HG02938 (cell line): ENCODE measurements around the gene MXRA8.

Experiments used
- ATAC-seq: cut with Tn5 transposase; IDR thresholded peaks from one replicate; pipeline ENCODE4 v1.9.1; 2021; ENCODE audit warnings: mild to moderate bottlenecking, moderate library complexity; ENCODE audit not compliant: unreplicated experiment

MXRA8 gene

DNA sequence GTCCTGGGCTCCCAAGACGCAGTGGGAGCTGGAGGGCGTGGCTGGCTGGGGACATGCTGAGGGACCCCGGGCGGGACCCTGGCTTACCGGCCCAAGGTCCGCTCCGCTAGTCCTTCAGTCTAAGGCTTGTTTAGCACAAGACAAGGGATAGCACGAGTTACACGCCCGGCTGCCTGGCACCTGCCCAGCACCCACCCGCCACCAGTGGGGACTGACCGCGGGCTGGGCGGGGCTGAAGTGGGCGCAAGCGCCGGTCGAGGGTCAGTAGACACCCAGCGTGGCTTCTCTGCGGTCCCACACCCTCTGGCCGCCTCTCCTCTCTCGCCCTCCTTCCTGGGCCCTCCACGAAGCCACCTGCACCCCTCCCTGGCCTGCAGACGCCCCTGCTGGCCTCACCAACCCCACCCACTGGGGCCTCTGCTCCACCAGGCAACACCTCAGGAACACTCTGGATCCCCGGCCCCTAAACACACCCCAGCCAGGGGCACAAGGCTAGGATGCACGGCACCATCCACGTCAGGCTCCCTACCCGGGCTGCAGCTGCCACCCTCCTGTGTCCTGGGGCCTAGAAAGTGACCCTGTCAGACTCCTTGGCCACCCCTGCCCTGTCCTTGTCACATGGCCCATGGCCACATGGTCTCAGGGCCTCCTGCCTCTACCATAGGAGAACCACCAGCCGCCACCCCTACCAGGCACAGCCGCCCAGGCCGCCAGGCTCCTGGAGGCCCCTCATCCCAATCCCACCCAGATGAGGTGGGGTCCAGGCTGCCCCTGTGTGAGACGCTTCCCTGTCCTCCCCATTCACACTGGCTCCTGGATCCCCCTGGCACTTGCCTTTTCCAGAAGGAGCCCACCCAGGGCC, 21.2 kb downstream of the MXRA8 start:
- no peak for ATAC-seq

DNA sequence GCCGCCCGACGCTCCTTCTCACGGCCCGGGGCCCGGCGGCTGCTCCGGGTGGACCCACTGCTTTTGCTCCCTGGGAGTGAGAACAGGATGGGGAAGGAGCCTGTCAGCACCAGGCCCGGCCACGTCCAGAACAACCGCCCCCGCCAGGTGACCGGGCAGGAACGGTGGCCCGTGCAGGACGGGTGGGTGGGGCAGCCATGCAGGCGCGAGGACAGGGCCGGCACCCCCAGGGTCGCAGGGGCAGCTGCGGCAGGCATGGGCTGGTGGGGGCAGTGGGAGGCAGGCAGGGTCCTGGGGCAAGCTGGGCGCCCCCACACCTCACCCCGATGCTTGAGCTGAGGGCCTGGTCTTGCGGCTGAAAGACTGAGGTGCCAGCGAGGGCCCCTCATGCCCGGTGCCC, 21.9 kb downstream of the MXRA8 start:
- no peak for ATAC-seq

DNA sequence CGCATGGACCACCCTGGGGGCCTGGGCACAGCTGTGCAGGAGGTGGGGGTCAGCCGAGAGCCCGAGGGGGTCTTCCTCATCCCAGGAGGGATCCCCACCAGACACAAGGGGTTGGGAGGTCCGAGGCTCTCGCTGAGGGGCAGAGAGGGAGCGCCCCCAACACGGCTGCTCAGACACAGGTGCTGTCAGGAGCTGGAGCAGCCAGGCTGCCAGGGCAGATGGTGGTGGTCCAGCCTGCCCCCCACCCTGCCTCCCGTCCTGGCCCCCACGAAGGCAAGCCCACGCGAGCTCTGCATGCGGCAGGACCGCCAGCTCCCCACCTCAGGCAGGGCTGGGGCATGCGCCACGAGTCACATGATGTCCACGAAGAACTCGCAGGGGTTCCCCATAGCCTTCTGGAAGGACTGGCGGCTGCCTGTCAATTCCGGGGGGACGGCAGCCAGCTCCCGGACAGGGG, 22.5 kb downstream of the MXRA8 start:
- no peak for ATAC-seq

DNA sequence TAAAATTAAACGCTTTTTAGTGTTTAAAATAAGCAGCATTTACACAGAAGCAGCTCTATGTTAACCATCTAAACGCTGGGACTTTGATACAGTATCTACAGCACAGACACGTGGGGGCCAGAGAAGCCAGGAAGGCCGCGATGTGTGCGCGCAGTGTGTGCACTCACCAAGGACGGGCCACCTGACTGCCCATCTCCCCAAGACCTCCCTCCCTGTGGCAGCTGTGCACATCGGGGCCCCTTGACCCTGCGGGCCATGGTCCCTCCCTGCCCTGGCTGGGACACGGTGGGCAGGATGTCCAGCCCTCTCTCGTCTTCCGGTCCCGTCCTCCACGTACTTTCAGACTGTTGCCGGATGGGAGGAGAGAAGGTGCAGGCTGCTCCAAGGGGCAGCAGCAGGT, 23.1 kb downstream of the MXRA8 start:
- ATAC-seq = no peak

DNA sequence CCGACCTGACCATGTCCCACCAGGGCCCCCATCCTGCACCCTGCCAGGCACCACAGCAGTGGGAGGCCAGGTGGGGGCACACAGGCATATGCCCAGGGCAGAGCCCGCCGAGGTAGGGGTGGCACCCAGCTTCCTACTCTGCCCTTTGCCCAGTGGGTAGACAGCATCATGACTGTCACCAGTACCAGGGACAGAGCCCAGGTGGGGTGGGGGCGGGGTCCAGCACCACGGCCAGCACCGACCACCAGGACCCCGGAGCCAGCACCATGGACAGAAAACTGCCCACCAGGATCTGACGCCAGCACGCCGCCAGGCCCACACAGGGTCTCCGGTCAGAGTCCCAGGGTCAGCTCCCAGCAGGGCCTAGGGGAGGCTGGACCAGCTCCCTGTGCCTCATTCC, 23.5 kb downstream of the MXRA8 start:
- no peak for ATAC-seq

DNA sequence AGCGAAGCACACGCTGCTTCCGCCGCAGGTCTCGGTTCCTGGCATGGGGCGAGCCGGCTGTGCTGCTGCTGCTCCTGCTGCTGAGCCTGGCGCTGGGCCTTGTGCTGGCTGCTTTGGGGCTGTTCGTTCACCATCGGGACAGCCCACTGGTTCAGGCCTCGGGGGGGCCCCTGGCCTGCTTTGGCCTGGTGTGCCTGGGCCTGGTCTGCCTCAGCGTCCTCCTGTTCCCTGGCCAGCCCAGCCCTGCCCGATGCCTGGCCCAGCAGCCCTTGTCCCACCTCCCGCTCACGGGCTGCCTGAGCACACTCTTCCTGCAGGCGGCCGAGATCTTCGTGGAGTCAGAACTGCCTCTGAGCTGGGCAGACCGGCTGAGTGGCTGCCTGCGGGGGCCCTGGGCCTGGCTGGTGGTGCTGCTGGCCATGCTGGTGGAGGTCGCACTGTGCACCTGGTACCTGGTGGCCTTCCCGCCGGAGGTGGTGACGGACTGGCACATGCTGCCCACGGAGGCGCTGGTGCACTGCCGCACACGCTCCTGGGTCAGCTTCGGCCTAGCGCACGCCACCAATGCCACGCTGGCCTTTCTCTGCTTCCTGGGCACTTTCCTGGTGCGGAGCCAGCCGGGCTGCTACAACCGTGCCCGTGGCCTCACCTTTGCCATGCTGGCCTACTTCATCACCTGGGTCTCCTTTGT, 24.7 kb downstream of the MXRA8 start:
- ATAC-seq = no peak

DNA sequence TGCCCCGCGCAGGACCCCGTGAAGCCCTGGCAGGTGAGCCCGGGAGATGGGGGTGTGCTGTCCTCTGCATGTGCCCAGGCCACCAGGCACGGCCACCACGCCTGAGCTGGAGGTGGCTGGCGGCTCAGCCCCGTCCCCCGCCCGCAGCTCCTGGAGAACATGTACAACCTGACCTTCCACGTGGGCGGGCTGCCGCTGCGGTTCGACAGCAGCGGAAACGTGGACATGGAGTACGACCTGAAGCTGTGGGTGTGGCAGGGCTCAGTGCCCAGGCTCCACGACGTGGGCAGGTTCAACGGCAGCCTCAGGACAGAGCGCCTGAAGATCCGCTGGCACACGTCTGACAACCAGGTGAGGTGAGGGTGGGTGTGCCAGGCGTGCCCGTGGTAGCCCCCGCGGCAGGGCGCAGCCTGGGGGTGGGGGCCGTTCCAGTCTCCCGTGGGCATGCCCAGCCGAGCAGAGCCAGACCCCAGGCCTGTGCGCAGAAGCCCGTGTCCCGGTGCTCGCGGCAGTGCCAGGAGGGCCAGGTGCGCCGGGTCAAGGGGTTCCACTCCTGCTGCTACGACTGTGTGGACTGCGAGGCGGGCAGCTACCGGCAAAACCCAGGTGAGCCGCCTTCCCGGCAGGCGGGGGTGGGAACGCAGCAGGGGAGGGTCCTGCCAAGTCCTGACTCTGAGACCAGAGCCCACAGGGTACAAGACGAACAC, 25.4 kb downstream of the MXRA8 start:
- ATAC-seq = no peak

DNA sequence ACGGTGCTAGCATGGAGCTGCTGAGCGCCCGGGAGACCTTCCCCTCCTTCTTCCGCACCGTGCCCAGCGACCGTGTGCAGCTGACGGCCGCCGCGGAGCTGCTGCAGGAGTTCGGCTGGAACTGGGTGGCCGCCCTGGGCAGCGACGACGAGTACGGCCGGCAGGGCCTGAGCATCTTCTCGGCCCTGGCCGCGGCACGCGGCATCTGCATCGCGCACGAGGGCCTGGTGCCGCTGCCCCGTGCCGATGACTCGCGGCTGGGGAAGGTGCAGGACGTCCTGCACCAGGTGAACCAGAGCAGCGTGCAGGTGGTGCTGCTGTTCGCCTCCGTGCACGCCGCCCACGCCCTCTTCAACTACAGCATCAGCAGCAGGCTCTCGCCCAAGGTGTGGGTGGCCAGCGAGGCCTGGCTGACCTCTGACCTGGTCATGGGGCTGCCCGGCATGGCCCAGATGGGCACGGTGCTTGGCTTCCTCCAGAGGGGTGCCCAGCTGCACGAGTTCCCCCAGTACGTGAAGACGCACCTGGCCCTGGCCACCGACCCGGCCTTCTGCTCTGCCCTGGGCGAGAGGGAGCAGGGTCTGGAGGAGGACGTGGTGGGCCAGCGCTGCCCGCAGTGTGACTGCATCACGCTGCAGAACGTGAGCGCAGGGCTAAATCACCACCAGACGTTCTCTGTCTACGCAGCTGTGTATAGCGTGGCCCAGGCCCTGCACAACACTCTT, 26.2 kb downstream of the MXRA8 start:
- no peak for ATAC-seq

DNA sequence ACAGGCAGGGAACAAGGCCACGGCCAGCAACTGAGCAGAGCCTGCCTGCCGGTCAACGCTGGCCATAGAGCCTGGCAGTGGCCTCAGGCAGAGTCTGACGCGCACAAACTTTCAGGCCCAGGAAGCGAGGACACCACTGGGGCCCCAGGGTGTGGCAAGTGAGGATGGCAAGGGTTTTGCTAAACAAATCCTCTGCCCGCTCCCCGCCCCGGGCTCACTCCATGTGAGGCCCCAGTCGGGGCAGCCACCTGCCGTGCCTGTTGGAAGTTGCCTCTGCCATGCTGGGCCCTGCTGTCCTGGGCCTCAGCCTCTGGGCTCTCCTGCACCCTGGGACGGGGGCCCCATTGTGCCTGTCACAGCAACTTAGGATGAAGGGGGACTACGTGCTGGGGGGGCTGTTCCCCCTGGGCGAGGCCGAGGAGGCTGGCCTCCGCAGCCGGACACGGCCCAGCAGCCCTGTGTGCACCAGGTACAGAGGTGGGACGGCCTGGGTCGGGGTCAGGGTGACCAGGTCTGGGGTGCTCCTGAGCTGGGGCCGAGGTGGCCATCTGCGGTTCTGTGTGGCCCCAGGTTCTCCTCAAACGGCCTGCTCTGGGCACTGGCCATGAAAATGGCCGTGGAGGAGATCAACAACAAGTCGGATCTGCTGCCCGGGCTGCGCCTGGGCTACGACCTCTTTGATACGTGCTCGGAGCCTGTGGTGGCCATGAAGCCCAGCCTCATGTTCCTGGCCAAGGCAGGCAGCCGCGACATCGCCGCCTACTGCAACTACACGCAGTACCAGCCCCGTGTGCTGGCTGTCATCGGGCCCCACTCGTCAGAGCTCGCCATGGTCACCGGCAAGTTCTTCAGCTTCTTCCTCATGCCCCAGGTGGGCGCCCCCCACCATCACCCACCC, 27.0 kb downstream of the MXRA8 start, which contains the start of gene TAS1R3:
TSS of gene TAS1R3 (plus strand) at position 213 of the 898 bp plus-strand sequence. CDS start at position 279, 66 bp downstream.
- no peak for ATAC-seq

DNA sequence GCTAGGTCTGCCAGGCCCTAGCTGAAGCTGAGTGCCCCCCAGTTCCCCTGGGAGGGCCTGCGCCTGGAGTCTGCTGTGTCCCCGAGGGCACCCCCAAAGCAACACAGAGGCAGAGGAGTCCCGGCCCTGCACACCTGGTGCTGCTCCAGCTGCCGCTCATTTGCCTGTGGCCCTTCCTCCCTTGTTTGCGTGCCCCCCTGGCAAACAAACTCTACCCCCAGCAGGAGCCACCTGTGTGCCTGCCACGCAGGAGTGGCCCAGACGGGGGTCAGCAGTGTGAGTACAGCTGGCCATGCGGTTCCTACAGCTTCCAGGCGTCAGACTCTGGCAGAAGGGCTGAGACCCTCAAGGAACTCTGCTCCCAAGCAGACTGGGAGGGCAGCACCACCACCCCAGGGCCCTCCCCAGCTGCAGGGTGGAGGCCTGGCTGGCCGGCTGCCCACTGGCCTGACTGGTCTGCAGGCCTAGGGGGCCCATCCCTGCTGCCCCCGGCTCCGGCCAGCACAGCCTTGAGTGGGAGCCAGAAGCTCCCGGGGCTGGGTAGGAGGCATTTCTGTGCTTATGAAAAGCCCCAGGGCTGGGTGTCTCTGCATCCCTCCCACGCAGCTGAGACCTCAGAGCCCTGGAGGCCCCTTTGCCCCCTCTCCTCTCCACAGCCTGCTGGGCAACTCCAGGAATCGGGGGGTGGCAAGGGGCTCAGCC, 27.8 kb downstream of the MXRA8 start:
- no peak for ATAC-seq

DNA sequence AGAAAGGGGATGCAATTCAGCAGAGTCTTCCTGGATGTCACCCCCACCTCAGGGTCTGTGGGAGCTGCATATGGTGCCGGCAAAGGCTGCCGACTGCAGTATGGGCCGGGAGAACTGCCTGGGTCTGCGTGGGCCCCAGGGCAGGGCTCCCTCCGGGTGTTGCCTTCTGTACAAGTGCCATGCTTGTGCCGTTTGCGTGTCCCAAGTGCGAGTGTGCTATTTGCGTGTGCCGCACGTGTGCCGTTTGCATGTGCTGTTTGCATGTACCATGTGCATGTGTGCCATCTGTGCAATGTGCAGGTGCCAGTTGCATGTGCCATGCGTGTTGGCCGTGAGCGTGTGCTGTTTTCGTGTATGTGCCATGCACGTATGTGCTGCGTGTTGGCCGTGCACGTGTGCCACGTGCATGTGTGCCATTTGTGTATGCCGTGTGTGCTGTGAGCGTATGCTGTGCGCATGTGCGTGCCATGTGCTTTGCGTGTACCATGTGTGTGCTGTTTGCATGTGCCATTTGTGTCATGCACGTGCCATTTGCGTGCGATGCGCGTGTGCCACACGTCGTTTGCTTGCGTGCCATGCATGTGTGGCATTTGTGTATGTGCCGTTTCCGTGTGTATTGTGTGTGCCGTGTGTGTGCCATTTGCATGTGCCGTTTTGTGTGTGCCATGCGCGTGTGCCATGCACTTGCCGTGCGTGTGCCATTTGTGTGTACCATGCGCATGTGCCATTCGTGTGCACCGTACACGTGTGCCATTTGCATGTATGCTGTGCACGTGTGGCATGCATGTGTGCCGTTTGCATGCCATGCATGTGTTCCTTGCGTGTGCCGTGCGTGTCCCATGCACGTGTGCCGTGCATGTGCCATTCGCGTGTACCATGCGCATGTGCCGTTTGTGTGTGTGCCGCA, 28.8 kb downstream of the MXRA8 start:
- no peak for ATAC-seq

DNA sequence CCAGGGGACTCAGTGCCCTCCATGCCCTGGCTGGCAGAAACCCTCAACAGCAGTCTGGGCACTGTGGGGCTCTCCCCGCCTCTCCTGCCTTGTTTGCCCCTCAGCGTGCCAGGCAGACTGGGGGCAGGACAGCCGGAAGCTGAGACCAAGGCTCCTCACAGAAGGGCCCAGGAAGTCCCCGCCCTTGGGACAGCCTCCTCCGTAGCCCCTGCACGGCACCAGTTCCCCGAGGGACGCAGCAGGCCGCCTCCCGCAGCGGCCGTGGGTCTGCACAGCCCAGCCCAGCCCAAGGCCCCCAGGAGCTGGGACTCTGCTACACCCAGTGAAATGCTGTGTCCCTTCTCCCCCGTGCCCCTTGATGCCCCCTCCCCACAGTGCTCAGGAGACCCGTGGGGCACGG, 30.1 kb downstream of the MXRA8 start:
- no peak for ATAC-seq

DNA sequence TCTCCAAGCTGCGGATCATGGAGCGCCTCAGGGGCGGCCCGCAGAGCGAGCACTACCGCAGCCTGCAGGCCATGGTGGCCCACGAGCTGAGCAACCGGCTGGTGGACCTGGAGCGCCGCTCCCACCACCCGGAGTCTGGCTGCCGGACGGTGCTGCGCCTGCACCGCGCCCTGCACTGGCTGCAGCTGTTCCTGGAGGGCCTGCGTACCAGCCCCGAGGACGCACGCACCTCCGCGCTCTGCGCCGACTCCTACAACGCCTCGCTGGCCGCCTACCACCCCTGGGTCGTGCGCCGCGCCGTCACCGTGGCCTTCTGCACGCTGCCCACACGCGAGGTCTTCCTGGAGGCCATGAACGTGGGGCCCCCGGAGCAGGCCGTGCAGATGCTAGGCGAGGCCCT, 31.1 kb downstream of the MXRA8 start:
- no peak for ATAC-seq

DNA sequence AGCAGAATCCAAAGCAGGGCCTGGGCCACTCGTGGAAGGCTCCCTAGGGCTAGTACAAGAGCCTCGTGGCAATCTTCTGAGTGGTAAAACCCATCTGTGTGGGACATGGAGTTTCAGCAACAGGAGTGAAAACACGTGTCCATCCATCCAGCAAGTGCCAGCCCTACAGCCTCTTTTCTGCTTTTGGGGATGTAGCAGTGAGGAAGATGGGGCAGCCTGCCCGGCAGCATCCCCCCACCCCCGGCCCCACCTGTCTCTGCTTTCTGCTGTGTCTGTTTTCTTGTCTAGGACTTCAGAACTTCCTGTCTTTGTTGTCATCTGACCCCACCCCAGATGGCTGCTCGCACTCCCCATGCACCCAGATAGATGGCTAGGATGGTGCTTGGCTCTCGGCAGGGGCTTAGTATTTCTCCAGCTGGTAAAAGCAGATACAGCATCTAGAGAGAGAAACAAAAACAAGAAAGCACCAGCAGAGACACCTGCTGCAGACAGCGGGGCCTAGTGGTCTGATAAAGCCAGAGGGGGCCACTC, 32.2 kb downstream of the MXRA8 start:
- no peak for ATAC-seq

DNA sequence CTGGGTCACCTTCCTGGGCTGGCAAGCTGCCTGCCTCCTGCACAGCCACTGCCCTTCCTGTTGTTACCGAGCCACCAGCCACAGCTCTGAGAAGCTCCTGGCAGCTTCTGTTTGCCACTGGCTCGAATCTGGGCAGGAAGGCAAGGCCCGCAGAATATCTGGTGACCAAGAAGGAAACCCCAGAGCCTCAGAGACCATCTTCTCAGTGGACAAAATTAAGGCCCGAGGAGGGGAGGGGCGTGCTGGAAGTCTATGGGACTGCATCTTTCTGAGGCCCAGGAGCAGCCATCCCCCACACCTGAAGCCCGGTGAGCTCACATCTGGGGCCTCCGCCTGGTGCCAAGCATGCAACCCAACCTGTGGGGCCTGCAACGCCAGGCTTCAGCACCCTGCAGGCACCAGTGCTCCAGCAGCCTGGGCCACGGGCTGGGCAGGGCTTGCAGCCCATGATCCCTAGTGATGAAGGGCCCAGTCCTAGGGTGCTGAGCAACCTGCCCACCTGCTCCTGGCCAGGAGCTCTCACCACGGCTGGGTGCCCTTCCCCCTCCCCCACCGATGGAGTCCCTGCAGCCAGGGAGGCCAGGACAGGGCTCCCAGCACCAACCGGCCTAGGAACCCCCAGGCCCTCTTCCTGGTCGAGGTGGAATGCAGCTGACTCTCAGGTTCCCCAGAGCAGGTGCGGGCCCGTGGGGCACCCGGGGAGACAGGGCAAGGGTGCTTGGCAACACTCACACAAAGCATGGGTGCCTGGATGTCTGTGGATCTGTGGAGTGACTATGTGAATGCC, 32.9 kb downstream of the MXRA8 start:
- ATAC-seq = no peak

DNA sequence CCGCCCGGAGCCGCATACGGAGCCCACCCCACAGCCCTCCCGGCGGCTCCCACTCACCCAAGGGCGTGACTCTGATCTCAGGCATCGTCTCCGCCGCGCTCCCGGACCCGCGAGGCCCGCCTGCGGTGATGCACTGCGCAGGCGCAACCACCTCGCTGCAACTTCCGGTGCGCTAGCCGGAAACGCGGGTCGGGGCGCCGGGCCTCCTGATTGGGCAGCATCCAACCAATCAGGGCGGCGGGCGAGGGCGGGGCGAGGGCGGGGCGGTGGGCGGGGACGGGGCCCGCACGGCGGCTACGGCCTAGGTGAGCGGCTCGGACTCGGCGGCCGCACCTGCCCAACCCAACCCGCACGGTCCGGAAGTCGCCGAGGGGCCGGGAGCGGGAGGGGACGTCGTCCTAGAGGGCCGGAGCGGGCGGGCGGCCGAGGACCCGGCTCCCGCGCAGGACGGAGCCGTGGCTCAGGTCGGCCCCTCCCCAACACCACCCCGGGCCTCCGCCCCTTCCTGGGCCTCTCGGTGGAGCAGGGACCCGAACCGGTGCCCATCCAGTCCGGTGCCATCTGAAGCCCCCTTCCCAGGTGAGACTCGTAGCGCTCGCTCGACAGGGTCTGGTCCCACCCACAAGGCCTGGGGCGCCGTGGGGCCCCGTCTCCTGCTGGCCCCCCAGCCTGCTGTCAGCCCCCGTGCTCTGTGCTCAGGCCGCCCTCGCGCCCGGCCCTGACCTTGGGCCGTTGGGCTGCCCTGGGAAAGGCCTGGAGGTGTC, 33.6 kb downstream of the MXRA8 start, which contains the start of the genes CPTP and INTS11:
TSS of gene CPTP (plus strand) at position 279 of the 764 bp plus-strand sequence. CDS start 2,109 bp downstream, outside the sequence.
TSS of gene INTS11 (minus strand) at position 137 of the 764 bp plus-strand sequence. CDS start at position 85, 52 bp downstream.
- peak; percentile 58 for ATAC-seq
